ENCODE data around the gene ADAMTSL1.
A peak's percentile ranks its signal among the peaks of the same experiment; 100 is the strongest.

The ADAMTSL1 gene

GRCh38 chr9:18617759-18618158 is 143.8 kb downstream of the ADAMTSL1 start:
- Mint-ChIP-seq H3K27ac (no peak overlapping the region), H3K4me3 (no peak overlapping the region), H3K27me3 (no peaks in the 10 kb centered on the region), H3K4me1 (no peaks in the 10 kb centered on the region), H3K9me3 (peaks cover 4% of the 10 kb centered on the region), H3K36me3 (no peaks in the 10 kb centered on the region)
- no peak for ATAC-seq

DNA sequence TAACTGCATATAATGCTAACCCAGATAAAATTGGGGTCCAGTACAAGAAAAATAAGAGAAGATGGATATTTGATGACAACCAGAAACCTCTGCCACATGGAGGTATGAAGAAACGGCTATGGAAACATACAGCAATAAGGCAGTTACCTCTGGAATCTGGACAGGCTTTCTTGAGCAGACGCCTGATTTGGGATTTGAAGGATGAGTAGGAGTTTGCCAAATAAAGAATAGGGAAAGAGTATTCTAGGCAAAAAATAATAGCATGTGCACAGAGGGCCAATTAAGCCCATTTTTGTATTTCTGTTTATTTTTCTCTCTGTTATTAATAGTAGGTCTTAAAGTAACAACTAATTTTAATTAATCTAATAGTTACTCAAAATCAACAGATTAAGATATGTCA is 144.9 kb downstream of the ADAMTSL1 start:
- Mint-ChIP-seq H3K27me3 (no peaks in the 10 kb centered on the region), H3K4me1 (no peaks in the 10 kb centered on the region), H3K4me3 (no peak overlapping the region), H3K9me3 (no peaks in the 10 kb centered on the region), H3K27ac (no peak overlapping the region), H3K36me3 (no peaks in the 10 kb centered on the region)
- ATAC-seq, result no peak

DNA sequence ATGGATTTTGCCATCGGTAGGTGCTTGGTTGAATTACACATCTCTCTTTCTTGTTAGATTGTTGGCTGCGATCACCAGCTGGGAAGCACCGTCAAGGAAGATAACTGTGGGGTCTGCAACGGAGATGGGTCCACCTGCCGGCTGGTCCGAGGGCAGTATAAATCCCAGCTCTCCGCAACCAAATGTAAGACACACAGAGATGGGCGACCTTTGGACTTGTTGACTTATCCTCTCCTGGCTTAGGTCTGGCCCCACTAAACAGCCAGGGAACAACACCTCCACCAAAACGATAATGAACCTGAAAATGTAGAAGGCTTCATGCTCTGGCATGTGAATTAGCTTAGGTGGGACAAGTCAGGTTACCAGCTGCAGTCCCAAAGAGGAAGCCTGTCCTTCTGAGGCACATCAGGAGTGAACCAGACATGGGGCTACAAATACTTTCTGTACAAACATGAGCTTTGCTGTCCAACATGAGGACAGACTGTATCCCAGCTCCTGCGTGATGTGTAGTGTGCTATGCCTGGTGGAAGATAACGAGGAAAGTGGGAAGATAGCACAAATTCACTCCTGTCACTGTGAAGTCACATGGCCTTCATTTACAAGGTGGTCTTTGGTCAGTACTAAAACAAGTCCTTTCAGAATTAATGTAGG is 148.4 kb downstream of the ADAMTSL1 start:
- no peaks in the 10 kb centered on the region for H3K4me1 Mint-ChIP-seq
- no peaks in the 10 kb centered on the region for H3K27me3 Mint-ChIP-seq
- H3K36me3 Mint-ChIP-seq, result no peaks in the 10 kb centered on the region
- no peaks in the 10 kb centered on the region for H3K9me3 Mint-ChIP-seq
- no peak overlapping the region for H3K27ac Mint-ChIP-seq
- ATAC-seq, result no peak
- H3K4me3 Mint-ChIP-seq, result no peak overlapping the region

- Mint-ChIP-seq H3K4me1 (no peaks in the 10 kb centered on the region), H3K36me3 (no peaks in the 10 kb centered on the region), H3K4me3 (no peak overlapping the region), H3K9me3 (no peaks in the 10 kb centered on the region), H3K27me3 (no peaks in the 10 kb centered on the region), H3K27ac (no peak overlapping the region)
- ATAC-seq, result no peak
Observed at GRCh38 chr9:18623221-18624079, 149.5 kb downstream of the ADAMTSL1 start.

- Mint-ChIP-seq H3K4me1 (no peaks in the 10 kb centered on the region), H3K27me3 (no peaks in the 10 kb centered on the region), H3K36me3 (no peaks in the 10 kb centered on the region), H3K4me3 (no peak overlapping the region), H3K27ac (no peak overlapping the region), H3K9me3 (no peaks in the 10 kb centered on the region)
- ATAC-seq, result no peak
Observed at GRCh38 chr9:18626046-18626698, 152.2 kb downstream of the ADAMTSL1 start.

GRCh38 chr9:18629136-18629535 is 155.2 kb downstream of the ADAMTSL1 start:
- Mint-ChIP-seq H3K4me1 (no peaks in the 10 kb centered on the region), H3K36me3 (no peaks in the 10 kb centered on the region), H3K4me3 (no peak overlapping the region), H3K27me3 (no peaks in the 10 kb centered on the region), H3K9me3 (no peaks in the 10 kb centered on the region), H3K27ac (no peak overlapping the region)
- ATAC-seq, result no peak

DNA sequence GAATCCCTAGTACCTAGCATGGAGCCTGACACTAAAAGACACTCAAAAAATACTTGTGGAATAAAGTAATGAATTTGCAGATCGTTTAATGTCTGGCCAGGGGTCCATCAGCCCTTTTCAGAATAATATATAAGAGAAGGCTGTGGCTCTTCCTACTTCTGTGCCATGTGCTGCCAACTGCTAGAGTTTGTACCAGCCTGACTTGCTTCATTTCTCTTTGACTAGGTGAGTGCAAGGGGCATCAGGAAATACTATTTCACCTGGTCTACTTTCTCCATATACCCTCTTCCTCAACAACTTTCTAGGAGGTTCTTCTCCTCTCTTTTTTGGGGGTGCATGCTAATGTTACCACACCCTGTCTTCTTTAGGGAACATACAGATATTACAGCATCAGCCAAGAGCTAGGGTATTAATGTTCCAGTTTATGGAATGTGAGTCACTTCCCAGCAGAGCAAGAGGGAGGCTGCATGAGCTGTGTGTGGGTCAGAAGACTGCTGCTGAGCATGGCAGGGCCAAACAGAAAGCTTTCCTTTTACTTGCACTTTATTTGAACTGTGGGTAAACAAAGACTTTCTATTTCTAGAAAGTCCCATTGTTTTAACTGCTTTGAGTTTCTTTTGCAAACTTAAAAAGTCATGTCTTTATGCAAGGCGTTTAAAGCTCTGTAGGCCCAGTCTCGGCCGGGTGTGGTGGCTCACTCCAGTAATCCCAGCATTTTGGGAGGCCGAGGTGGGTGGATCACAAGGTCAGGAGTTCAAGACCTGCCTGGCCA is 158.9 kb downstream of the ADAMTSL1 start:
- peak; percentile 45 for ATAC-seq
- Mint-ChIP-seq H3K27ac (no peak overlapping the region), H3K9me3 (peaks cover 3% of the 10 kb centered on the region), H3K27me3 (no peaks in the 10 kb centered on the region), H3K4me1 (no peaks in the 10 kb centered on the region), H3K36me3 (no peaks in the 10 kb centered on the region), H3K4me3 (no peak overlapping the region)

DNA sequence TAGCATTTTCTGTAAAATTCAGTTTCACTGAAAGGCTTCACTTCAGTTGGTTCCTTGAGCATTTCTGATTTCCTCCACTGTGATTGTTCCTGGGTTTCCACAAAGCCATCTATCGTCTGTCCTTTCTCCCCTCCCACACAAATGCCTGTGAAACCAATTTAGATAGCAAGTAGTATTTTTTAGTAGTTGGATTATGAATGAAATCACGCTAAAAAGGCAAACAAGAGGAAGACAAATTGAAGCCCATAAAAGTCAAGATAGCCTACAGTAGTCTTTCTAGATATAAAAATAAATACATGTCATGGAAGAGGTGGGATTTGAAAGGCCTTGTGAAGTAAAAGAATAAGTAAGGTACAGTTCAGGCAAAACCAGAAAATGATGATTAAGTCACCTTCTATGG is 162.8 kb downstream of the ADAMTSL1 start:
- Mint-ChIP-seq H3K36me3 (no peaks in the 10 kb centered on the region), H3K4me1 (no peaks in the 10 kb centered on the region), H3K27ac (no peak overlapping the region), H3K27me3 (no peaks in the 10 kb centered on the region), H3K9me3 (peaks cover 3% of the 10 kb centered on the region), H3K4me3 (no peak overlapping the region)
- ATAC-seq, result no peak

- no peak for ATAC-seq
- Mint-ChIP-seq H3K36me3 (no peaks in the 10 kb centered on the region), H3K9me3 (peaks cover 6% of the 10 kb centered on the region), H3K27me3 (no peaks in the 10 kb centered on the region), H3K4me3 (no peak overlapping the region), H3K27ac (no peak overlapping the region), H3K4me1 (no peaks in the 10 kb centered on the region)
Observed at GRCh38 chr9:18638371-18639249, 164.7 kb downstream of the ADAMTSL1 start.

DNA sequence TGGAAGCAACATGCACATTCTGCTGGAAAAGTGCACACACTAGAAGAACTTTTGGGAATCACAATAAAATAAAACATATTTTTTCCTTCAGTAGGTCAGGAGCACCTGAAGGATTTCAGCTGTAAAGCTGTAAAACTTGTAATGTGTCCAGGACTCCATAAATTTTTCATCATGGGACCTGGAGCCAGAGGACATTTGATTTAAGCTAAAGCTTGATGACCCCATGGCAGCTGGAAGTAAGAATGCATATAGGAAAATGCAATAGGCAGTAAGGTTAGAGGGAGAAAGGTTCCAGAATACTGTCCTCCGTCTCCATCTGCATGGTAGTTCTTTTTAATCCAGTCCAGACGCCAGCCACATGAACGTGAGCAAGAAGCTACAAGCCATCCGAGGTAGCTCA is 166.0 kb downstream of the ADAMTSL1 start:
- no peak for ATAC-seq
- no peak overlapping the region for H3K27ac Mint-ChIP-seq
- H3K4me3 Mint-ChIP-seq, result no peak overlapping the region
- H3K36me3 Mint-ChIP-seq, result no peaks in the 10 kb centered on the region
- H3K4me1 Mint-ChIP-seq, result no peaks in the 10 kb centered on the region
- no peaks in the 10 kb centered on the region for H3K27me3 Mint-ChIP-seq
- peaks cover 6% of the 10 kb centered on the region for H3K9me3 Mint-ChIP-seq

- Mint-ChIP-seq H3K9me3 (no peaks in the 10 kb centered on the region), H3K36me3 (no peaks in the 10 kb centered on the region), H3K4me3 (no peak overlapping the region), H3K4me1 (no peaks in the 10 kb centered on the region), H3K27ac (no peak overlapping the region), H3K27me3 (no peaks in the 10 kb centered on the region)
- no peak for ATAC-seq
Observed at GRCh38 chr9:18658804-18659705, 185.1 kb downstream of the ADAMTSL1 start.

GRCh38 chr9:18660001-18660400 is 186.0 kb downstream of the ADAMTSL1 start:
- no peak overlapping the region for H3K4me3 Mint-ChIP-seq
- H3K27ac Mint-ChIP-seq, result no peak overlapping the region
- no peaks in the 10 kb centered on the region for H3K9me3 Mint-ChIP-seq
- H3K36me3 Mint-ChIP-seq, result no peaks in the 10 kb centered on the region
- no peaks in the 10 kb centered on the region for H3K27me3 Mint-ChIP-seq
- H3K4me1 Mint-ChIP-seq, result no peaks in the 10 kb centered on the region
- ATAC-seq, result no peak

- H3K36me3 Mint-ChIP-seq, result no peaks in the 10 kb centered on the region
- no peaks in the 10 kb centered on the region for H3K27me3 Mint-ChIP-seq
- no peaks in the 10 kb centered on the region for H3K9me3 Mint-ChIP-seq
- ATAC-seq, result no peak
- no peaks in the 10 kb centered on the region for H3K4me1 Mint-ChIP-seq
- H3K4me3 Mint-ChIP-seq, result no peak overlapping the region
- no peak overlapping the region for H3K27ac Mint-ChIP-seq
Observed at GRCh38 chr9:18662320-18662719, 188.4 kb downstream of the ADAMTSL1 start.

- Mint-ChIP-seq H3K36me3 (no peaks in the 10 kb centered on the region), H3K27ac (no peak overlapping the region), H3K4me1 (no peaks in the 10 kb centered on the region), H3K9me3 (no peaks in the 10 kb centered on the region), H3K27me3 (no peaks in the 10 kb centered on the region), H3K4me3 (no peak overlapping the region)
- ATAC-seq, result no peak
Observed at GRCh38 chr9:18665947-18666346, 192.0 kb downstream of the ADAMTSL1 start.
